GM23338 (cell line): ENCODE results near the gene MLANA.

ENCODE experiments used
- ETS1 ChIP-seq: IDR thresholded peaks from 2 replicates; pipeline ENCODE4 v1.6.1; 2016; ENCODE audit warnings: antibody characterized with exemption
- EZH2 ChIP-seq: fragments of 200-600 bp; sonication (generic); IDR thresholded peaks from one replicate; pipeline ENCODE4 v1.8.0; 2017; ENCODE audit warnings: antibody characterized with exemption, mild to moderate bottlenecking, low read depth; ENCODE audit not compliant: unreplicated experiment
- EZH2phosphoT487 ChIP-seq: fragments of 200-600 bp; sonication (generic); IDR thresholded peaks from one replicate; pipeline ENCODE4 v1.8.1; 2018; ENCODE audit warnings: antibody characterized with exemption; ENCODE audit not compliant: unreplicated experiment
- JUNB ChIP-seq: IDR thresholded peaks from one replicate; pipeline ENCODE4 v1.6.1; 2016; ENCODE audit warnings: antibody characterized with exemption; ENCODE audit not compliant: unreplicated experiment
- POLR2AphosphoS5 ChIP-seq: IDR thresholded peaks from 2 replicates; pipeline ENCODE4 v1.6.1; 2016; ENCODE audit warnings: antibody characterized with exemption, low read depth
- ZNF331 ChIP-seq: fragments of 250-450 bp; sonication (Bioruptor Pico); IDR thresholded peaks from 2 replicates; pipeline ENCODE4 v1.5.0; 2020; ENCODE audit warnings: low read depth, mild to moderate bottlenecking, moderate library complexity
- TF ChIP-seq, protein P1 (sequence below), 2 experiments: fragments of 200-600 bp in 1 of 2; sonication (generic) in 1 of 2; conservative IDR thresholded peaks; 2 replicates each; pipeline versions ENCODE4 v1.5.1 to v1.6.1; 2016 to 2017; ENCODE audit warnings: antibody characterized with exemption in 2 of 2, low read depth in 2 of 2, mild to moderate bottlenecking in 2 of 2, moderate library complexity in 1 of 2
- TF ChIP-seq, protein P2 (sequence below): IDR thresholded peaks from one replicate; pipeline ENCODE4 v1.6.1; 2018; ENCODE audit warnings: antibody characterized with exemption; ENCODE audit not compliant: unreplicated experiment

- TF ChIP-seq, protein P1, sequence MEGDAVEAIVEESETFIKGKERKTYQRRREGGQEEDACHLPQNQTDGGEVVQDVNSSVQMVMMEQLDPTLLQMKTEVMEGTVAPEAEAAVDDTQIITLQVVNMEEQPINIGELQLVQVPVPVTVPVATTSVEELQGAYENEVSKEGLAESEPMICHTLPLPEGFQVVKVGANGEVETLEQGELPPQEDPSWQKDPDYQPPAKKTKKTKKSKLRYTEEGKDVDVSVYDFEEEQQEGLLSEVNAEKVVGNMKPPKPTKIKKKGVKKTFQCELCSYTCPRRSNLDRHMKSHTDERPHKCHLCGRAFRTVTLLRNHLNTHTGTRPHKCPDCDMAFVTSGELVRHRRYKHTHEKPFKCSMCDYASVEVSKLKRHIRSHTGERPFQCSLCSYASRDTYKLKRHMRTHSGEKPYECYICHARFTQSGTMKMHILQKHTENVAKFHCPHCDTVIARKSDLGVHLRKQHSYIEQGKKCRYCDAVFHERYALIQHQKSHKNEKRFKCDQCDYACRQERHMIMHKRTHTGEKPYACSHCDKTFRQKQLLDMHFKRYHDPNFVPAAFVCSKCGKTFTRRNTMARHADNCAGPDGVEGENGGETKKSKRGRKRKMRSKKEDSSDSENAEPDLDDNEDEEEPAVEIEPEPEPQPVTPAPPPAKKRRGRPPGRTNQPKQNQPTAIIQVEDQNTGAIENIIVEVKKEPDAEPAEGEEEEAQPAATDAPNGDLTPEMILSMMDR (conservative IDR thresholded peaks at IDR 0.05; ENCODE audit: low read depth in 2 of 2): no peak
- TF ChIP-seq EZH2: no peak
- no peak for TF ChIP-seq POLR2AphosphoS5
- TF ChIP-seq, protein P2, sequence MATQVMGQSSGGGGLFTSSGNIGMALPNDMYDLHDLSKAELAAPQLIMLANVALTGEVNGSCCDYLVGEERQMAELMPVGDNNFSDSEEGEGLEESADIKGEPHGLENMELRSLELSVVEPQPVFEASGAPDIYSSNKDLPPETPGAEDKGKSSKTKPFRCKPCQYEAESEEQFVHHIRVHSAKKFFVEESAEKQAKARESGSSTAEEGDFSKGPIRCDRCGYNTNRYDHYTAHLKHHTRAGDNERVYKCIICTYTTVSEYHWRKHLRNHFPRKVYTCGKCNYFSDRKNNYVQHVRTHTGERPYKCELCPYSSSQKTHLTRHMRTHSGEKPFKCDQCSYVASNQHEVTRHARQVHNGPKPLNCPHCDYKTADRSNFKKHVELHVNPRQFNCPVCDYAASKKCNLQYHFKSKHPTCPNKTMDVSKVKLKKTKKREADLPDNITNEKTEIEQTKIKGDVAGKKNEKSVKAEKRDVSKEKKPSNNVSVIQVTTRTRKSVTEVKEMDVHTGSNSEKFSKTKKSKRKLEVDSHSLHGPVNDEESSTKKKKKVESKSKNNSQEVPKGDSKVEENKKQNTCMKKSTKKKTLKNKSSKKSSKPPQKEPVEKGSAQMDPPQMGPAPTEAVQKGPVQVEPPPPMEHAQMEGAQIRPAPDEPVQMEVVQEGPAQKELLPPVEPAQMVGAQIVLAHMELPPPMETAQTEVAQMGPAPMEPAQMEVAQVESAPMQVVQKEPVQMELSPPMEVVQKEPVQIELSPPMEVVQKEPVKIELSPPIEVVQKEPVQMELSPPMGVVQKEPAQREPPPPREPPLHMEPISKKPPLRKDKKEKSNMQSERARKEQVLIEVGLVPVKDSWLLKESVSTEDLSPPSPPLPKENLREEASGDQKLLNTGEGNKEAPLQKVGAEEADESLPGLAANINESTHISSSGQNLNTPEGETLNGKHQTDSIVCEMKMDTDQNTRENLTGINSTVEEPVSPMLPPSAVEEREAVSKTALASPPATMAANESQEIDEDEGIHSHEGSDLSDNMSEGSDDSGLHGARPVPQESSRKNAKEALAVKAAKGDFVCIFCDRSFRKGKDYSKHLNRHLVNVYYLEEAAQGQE: no peak
- TF ChIP-seq JUNB: no peak
- TF ChIP-seq EZH2phosphoT487: no peak
- no peak for TF ChIP-seq ZNF331 (CRISPR knock-in tag)
- TF ChIP-seq ETS1: no peak
These were observed 37.1 kb upstream of the MLANA start for GRCh38 chr9:5853617-5854016.
